ENCODE measurements around the gene GTF3C2.

The GTF3C2 gene

DNA sequence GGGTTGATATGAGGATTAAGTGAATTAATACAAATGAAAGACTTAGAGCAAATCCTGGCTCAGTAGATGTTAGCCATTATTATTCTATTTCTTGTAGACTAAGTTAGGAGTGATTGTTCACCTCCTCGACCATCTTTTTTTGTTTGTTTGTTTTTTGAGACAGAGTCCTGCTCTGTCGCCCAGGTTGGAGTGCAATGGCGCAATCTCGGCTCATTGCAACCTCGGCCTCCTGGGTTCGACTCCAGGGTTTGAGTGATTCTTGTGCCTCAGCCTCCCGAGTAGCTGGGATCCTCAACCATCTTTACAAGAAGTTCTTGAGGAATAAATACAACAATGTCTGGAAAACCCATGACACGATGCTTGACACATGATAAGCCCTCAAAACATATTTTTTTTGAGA lies 61.6 kb downstream of the GTF3C2 start:
- no peak for DNase-seq

GRCh38 chr2:27291865-27292264 lies 64.7 kb downstream of the GTF3C2 start:
- DNase-seq = no peak

DNA sequence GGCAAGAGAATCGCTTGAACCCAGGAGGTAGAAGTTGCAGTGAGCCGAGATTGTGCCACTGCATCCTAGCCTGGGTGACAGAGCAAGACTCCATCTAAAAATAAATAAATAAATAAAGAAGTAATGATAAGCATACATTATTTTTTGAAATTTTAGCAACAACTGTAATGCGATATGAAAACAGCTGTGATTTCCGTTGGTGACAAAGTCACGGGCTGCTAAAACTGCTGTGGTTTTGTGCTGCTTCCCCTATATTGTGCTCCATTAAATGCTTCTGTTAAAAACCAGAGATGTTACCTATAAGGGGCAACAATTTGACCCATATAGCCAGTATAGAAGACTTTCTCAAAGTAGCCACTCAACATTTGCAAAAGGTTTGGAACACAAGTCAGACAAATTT lies 66.0 kb downstream of the GTF3C2 start:
- DNase-seq = no peak

- DNase-seq = no peak
Measured at GRCh38 chr2:27288610-27289009, 68.0 kb downstream of the GTF3C2 start.

GRCh38 chr2:27285481-27285880 lies 71.1 kb downstream of the GTF3C2 start:
- DNase-seq = no peak

DNA sequence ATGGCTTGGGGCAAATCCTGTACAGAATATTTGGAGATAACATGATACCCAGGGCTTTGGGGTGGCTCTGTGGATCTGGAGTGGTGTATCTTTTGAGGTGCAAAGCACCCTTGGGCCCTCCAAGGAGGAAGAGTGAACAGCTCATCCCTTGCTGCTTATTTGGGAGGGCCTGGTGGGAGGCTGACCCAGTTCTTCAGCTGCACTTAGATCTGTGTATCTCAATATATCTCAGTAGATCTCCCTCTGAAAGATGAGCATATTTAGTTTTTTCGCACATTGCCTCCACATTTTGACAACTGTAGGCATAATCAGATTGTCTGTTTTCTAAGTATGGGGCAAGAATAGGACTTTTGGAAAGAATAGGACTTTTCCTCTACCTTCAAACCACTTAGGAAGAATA lies 71.6 kb downstream of the GTF3C2 start:
- no peak for DNase-seq

DNA sequence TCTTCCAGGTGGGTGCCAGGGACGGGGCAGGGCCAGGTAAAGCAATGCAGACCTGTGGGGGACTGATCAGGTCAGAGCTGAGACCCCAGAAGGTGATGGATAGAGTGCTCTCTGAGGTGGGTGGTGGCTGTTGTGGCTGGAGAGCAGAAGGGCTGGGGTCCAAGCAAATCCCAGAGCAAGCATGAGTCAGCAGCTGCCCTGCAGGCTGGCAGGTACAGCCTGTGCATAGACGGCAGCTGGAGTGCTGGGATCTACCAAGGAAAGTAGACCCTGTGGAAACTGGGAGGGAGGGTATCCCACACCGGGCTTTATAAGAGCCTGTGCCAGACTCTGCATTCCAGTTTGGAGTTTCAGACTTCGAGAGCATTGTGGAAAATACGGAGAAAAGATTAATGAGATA lies 73.7 kb downstream of the GTF3C2 start:
- DNase-seq = no peak

DNA sequence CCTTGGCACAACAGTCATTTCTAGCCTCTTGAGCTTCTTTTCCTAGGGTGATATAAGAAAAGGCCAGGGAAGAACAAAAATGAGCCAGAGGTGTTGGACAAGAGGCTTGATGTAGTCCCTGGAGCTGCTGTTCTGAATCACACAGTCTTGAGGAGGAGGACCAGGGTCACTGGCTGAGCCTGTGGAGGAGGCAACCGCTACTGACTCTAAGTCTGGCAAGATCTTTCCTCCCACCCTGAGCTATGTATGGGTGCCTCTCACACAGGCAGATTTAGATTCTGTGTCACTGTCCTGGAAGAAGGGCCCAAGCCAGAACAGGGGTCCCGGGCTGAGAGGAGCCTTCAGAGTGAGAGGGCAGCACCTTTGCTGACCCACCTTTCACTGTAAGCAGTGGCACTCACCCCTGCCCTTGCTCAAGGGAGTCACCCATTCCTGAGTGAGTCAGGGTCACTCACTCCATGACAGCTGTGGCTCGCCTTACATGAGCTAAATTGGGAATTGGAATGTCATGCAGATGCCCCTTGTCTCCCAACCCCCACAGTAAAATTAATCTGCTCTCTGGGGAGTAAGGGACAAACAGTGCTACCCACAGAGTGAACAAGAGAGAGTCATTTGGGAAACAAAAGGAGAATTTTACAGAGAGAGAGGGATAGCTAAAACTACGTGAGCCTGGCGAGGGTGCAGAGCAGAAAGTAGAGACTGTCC lies 74.6 kb downstream of the GTF3C2 start, which contains the start of gene TRIM54:
TSS of gene TRIM54 (plus strand) at position 575 of the 705 bp plus-strand sequence. CDS start 303 bp downstream, outside the sequence.
- DNase-seq = no peak

- no peak for DNase-seq
Measured at GRCh38 chr2:27281442-27281841, 75.1 kb downstream of the GTF3C2 start.

GRCh38 chr2:27280826-27281225 lies 75.7 kb downstream of the GTF3C2 start:
- DNase-seq = no peak

DNA sequence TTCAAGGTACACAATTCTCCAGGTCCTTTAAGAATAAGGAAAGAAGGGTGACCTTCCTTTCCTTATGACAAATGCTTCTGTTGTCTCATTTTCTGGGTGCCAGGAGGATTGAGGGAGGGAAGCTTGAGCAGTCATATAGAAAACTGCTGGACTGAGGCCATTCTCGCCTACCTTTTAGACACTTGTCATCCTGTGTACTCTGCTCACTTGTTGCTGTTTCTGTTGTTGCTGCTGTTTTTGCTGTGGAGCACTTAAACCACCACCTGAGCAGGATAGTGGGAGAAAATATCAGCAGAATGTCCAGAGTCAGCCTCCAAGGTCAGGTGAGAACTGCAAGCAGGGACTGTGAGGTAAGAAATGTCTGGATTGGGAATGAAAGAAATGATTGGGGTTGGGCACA lies 78.6 kb downstream of the GTF3C2 start:
- no peak for DNase-seq

Data from NCI-H2081 (cell line).